Measurements from ENCODE around the gene RAPGEF5.

DNA sequence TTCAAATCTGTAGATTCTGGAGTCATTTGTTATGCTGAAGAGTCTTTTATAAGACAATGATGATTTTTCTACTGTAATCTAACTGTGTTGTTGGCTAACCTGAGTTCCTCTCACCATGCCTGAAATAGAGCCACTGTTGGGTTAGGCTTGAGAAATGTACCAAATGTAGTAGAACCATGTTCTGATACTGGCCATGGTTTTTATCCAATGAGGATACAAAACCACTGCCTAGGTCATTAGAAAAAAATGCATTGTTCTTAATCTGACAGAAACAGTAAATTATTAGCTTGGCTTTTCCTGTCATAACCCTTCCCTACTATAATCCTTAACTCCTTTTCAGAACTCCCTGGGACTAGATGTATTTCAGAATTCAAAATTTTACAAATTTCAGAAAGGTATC, 86.6 kb downstream of the RAPGEF5 start:
- TF ChIP-seq, protein P1, sequence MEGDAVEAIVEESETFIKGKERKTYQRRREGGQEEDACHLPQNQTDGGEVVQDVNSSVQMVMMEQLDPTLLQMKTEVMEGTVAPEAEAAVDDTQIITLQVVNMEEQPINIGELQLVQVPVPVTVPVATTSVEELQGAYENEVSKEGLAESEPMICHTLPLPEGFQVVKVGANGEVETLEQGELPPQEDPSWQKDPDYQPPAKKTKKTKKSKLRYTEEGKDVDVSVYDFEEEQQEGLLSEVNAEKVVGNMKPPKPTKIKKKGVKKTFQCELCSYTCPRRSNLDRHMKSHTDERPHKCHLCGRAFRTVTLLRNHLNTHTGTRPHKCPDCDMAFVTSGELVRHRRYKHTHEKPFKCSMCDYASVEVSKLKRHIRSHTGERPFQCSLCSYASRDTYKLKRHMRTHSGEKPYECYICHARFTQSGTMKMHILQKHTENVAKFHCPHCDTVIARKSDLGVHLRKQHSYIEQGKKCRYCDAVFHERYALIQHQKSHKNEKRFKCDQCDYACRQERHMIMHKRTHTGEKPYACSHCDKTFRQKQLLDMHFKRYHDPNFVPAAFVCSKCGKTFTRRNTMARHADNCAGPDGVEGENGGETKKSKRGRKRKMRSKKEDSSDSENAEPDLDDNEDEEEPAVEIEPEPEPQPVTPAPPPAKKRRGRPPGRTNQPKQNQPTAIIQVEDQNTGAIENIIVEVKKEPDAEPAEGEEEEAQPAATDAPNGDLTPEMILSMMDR (IDR thresholded peaks at IDR 0.05): no peak
- TF ChIP-seq EP300 (IDR thresholded peaks at IDR 0.05) (no peak), POLR2AphosphoS5 (IDR thresholded peaks at IDR 0.05) (no peak)

All from stomach (tissue), 4 donors.